Inflammatory macrophage treated with lipopolysaccharide for 4 hours (primary cell): ENCODE results near the gene AQP12A.

Experiments
- DNase-seq: peaks from one replicate; pipeline ENCODE4 v3.0.0-alpha.2; 2020

The AQP12A gene

DNA sequence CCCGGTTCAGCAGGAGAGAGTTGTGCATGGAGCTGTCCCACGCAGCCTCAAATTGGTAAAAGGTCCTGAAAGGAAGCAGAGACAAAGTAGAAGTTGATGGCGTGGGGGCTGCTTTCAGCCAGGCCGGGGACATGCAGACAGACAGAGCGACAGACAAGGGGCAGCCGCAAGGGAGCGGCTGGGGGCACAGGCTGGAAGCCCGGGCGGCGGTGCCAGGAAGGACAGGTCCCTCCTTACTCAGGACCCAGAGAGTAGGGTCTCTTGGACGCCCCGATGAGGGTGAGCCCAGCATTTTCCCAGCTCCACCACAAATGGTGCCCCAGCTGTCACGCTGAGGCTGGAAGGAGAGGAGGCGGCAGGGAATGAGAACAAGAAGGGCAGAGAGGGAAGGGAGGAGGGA lies 35.2 kb downstream of the AQP12A start:
- no peak for DNase-seq

DNA sequence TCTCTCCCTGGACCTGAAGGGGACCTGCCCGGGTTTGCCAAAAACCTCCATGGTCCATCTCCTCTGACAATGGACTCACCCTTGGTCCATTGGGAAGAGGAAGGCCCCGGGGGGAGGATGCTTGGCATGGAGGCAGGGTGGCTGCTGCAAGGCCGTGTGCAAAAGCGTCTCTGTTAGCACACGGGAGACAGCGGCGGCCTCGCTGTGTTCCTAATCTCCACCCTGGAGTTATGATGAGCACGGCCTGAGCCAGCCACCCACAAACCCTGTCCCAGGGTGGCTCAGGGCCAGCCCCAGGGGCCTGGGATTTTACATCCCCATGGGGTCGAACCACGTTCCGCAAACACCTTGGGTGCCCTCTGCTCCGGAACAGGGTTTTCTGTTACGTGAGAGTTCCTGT lies 35.8 kb downstream of the AQP12A start:
- no peak for DNase-seq

DNA sequence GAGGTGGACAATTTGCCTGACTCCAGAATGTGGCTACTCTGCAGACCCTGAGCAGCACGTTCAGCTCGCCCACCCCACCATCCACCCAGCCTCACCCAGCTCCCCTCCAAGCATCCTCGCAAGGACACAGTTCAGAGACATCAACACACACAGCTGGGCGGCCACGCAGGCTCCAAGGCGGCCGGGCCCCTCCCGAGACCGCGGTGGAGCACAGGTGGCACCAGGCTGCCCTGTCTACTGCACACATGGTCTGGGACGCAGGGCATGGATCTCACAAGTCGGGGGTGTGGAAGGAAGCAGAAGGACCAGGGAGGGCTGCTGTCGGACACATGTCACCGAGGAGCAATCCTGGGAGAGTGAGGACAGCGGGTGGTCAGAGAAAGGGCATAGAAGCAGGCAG lies 36.2 kb downstream of the AQP12A start:
- DNase-seq = no peak

DNA sequence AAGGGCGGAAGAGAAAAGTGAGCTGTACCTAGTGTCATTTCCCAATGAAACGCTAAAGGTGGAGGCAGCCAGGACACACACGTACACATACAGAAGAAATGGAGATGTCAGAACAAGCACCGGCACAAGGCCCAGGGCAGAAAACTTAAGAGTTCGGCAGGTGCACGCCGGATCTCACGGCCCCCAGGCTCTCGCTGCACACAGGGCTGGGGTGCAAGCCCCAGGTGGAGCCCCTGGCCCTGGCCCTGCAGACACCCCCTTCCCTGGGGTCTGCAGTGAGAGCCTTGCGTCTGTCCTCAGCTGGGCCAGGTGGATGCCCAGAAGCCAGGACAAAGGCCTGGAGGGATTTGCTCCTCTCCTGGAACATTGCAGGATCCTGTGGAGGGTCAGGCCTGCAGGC lies 36.7 kb downstream of the AQP12A start:
- no peak for DNase-seq

DNA sequence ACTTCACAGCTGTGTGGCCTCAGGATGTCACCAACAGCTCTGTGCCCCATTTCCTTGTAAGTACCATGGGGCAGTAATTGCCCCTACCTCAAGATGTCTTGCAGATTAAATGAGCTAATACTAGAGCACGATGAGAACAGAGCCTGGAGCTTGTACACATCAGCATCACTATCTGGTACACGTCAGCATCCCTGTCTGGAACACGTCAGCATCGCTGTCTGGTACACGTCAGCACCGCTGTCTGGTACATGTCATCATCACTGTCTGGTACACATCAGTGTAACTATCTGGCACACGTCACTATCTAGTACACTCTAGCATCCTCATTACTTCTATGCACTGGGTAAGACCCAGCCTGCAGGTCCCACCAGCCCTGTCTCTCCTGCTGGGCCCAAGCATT lies 37.2 kb downstream of the AQP12A start:
- DNase-seq = no peak

DNA sequence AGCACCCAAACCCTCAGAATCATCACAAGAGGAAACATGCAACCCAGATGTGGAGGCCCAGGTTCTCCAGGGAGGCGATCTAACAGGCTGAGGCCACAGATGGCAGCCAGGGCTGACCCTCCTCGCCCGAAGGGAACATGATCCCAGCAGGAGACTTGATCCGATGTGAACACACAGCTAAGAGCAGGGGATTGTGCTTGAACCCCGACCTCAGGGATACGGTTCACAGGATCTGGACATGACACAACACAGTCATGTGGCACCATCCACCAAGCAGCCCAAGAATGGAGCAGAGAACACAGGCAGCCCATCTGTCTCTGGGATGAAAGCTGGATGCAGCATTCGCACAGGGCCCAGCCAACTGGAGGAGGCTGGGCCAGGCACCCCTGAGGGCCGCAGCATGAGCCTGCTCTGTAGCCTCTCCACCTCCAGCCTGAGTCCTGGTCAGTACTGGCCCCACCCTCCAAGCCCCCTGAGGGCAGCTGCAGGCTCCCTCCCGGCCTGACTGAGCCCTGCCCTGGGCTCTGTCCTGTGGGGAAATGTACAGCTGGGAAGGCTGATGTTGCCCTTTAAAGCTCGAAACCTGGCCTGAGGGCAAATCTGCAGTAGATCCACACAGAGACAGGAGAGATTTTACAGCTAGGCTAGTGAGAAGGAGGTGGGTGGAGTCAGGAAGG lies 39.0 kb downstream of the AQP12A start:
- no peak for DNase-seq

DNA sequence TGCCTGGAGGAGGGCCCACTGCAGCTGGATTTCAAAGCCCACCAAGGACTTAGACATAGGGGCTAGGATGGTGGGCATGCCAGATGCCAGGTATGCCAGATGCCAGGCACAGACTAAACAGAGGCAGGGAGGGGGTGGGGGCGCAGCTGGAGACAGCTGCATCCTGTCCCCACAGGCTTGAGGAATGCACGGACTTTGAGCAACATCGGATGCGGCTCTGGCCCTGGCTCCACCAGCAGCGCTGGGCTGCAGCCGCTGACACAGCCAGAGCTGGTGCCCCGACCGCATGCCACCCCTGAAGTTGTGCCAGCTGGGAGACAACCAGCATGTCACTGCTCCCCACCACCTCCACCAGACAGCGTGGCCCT lies 39.5 kb downstream of the AQP12A start:
- DNase-seq = no peak

DNA sequence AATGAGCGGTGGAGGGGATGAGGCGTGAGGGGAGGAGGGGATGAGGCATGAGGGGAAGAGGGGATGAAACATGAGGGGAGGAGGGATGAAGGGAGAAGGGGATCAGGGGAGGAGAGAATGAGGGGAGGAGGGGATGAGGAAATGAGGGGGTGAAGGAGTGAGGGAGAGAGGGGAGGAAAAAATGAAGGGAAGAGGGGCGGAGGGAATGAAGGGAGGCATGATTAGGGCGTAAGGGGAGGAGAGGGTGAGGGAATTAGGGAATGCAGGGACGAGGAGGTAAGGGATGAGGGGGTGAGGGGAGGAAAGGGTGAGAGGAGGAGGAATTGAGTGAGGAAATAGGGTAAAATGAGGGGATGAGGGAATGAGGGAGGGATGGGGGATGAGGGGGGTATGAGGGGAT lies 40.5 kb downstream of the AQP12A start:
- no peak for DNase-seq

DNA sequence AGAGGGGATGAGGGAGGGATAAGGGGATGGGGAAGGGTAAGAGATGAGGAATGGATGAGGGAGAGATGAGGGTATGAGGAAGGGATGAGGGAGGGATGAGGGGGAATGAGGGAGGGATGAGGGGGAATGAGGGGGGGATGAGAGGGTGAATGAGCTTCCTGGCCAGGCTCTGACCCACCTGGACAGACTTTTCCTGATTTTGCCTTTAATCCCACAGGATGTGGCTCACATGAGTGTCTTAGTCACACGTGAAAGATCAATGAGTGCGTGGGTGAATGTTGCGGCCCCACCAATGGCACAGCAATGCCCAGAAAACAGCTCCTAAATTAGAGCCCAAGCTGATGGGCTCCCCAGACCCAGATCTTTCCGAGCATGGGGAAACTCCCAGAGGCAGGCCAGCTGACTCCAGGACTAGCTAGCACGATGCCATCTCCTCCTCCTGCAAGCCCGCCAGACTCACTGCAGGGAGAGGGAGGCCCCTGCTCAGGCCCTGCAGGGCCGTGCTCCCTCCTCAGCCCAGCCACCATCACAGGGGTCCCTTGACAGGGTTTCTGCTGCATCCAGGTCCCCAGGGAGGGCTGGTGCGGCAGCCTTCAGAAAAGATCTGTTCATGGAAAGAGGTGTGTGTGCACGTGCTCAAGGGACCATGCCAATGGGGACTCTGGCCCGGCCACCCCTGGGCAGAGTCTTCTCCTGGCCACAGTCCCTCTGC lies 41.4 kb downstream of the AQP12A start:
- DNase-seq = no peak

DNA sequence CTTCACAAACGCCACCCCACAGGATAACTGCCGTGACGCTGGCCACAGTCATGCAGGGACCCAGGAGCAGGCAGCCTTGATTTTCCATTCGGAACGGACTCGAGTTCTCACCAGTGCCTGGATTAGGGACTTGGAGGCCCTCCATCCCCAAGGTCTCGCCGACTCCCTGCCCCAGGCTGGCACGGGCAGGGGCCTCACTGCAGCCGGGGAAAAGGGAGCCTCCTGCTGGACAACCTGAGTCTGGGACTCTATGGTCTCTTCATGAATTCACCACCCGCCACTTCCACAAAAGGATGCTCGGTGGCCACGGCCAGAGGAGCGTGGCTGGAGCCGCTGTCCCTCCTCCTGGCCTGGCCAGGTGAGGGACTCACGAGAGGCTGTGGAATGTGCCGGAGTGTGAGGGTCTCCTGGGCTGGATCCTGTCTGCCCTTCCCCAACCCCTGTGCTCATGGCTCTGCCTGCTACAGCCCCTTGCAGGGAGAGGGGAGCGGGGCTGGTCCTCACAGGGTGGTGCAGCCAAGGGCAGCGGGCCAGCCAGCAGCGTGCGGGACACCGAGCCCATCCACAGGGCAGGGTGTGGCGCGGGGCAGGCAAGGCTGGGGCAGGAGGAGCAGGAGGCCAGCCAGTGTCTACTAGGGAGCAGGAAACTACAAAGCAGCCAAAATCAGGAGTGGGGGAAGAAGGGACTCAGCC lies 42.3 kb downstream of the AQP12A start:
- no peak for DNase-seq

DNA sequence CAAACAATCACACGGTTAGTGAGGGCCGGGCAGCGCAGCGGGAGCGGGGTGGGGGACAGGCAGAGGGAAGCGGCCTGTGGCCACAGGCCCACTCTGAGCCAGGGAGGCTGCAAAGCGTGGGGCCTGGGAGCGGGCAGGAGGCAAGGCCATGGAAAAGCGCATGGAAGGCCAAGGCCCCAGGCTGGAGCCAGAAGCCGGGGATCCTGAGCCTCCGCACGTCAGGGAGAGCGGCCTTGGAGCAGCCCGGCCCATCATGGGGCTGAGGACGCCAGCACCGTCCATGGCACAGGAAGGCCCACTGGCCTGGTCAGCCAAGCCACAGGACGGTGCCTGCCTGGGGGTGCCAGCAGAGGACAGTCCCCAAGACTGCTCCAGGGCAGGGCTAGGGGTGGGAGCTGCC lies 43.1 kb downstream of the AQP12A start:
- no peak for DNase-seq

DNA sequence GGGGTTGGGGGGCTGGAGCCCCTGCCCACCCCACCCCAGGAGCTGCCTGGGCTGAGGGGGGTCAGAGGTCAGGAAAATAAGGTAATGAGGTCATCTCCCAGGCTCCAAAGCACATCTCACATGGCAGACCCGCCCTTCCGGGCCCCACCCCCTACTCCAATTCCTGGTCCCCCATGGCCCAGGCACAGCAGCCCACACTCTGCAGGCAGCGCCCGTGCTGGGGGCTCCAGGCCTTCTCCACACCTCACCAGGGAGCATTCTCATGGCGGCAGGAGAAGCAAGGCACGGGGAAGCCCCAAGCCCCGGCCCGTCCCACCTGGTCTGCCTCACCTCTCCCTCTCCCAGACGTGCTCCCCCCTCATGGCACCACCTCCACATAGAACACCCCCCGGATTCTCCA lies 43.8 kb downstream of the AQP12A start:
- no peak for DNase-seq

DNA sequence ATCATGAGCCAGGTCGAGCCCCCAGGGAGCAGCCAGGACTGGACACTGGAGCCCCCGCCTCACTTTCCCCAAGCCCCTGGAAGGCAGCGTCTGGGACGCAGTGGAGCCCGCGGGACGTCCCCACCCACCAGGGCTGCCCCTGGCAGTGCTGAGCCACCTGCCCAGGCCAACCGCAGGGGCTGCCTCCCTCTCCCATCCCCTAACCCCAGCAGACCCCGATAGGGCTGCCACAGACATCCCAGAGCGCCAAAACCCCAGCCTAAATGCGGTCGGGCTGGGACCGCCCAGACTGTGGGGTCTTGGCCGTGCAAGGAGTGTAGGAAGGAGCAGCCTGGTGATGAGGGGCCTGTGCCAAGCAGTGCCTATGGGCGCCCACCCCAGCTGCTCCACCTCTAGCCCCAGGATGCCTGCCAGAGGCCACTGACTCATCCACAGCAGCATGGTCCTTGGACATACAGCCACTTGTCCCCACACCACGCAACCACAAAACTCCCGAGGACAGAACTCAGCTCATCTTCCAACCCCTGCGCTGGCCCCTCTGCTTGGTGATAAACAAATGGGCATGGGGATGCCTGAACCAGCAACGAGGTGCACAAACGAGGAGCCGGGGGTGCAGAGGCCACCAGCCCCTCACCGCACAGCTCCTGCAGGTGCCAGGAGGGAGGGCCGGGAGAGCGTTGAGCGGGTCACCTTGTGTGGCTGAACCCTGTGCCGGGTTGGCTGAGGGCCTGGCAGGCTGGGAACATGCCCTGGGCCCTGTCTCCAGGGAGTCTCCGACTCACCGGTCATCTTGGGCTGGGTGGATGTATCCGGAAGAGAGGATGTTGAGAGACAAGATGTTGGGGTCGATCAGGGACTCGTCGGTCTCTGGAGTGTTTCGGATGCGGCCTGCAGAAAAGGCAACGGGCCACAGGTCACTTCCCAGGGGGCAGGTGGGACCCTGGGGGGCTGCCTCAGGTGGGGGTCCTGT lies 44.9 kb downstream of the AQP12A start:
- DNase-seq = no peak

DNA sequence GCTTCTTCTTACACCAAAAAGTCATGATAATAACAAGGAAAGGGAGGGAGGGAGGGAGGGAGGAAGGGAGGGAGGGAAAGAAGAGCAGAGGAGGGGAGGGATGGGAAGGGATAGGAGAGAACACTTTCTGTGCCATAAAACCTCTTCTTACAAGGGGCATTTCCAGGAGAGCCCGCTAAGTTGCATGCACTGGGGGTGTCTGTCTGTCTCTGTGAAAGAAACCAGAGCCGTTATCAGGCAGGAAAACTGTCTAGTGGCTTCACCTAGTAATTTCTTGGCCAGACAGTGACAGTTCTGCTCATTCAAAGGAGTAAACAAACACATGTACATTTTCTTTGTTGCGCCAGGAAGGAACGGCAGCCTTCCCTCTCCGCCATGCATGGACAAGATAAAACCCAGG lies 45.8 kb downstream of the AQP12A start:
- DNase-seq = no peak

DNA sequence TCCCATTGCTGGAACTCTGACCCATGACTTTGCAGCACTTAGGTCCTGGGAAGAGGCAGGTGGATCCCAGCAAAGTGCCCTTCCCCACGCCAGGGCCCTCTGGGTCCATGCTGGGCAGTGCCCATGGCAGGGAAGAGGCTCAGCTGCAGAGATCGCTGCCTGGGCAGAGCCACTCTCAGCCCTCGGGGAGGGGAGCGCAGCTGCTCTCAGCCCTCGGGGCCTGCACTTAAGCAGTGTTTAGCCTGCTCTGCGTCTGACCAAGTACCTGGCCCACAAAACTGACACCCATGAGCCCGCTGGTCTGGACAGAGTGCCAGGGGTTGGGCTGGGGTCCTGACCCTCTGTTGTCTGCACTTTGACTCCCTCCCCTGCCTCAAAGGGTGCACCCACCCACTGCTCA lies 46.3 kb downstream of the AQP12A start:
- no peak for DNase-seq

DNA sequence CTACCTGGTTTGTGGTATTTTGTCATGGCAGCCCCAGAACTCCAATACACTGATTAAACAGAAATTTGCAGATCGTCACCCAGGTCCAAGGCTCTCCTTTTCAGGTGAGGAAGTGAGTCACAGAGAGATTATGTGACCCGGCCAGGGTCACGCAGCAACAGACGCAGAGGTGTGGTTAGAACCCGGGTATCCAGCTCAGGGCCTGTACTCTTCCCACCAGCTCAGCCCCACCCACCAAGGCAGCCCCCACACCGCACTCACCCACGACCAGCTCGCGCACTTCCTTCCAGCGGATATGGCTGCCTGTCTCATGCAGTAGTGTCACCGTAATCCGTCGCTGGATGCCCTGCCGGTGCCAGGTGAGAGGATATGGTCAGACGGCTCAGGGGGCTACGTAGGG lies 48.1 kb downstream of the AQP12A start:
- no peak for DNase-seq

DNA sequence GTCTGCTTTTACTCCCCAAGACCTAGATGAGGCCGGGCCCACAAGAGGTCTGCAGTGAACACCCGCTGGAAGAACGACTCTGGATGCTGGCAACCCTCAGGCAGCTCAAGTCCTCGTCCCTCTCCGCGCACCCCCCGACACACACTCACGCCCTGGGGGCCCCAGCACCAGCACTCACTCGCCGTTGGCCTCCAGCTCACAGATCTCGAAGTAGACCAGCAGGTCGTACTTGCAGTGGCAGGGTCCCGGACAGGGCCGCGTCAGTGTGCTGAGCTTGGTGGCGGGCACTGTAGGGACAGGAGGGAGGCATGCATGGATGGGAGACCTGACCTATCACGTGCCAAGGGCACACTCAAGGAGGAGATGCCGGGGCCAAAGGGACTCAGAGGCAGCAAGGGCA lies 49.4 kb downstream of the AQP12A start:
- DNase-seq = no peak

DNA sequence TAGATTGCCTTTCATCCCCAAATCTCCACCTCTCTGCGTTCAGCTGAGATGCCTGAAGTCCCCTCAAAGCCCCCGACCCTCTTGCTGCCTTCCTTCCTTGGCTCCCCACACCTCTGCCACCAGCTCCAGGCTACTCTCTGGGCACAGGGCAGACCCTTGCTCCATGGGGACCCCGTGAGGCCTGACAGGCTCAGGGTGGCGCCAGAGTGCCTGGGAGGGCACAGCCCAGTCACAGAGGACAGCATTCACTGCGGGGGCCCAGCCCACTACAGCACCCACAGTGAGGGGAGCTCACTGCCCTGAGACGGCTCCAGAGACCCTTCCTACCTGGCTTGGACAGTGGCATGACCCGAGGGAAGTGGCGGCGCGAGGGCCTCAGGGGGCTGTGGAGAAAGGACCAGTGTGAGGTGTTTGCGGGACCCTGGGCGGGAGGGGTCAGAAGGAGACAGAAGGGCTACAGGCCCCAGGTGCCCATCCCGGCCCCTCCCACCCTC lies 51.0 kb downstream of the AQP12A start:
- no peak for DNase-seq

DNA sequence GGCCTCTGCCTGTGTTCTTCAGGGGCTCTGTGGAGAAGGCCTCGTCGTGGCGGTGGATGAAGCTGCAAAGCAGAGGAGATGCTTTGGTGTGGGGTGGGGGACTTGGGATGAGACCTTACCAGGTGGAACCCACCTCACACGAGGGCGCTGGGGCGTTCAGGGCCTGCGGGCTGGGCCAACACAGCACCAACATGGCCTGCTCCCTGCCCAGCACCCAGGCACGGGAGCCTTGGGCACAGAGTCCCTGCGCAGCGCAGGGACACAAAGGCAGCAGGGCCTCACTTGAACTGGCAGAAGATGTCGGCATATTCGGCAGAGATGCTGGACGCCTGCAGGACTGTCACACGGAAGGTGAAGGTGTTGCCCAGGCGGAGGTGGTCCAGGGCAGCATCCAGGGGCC lies 53.8 kb downstream of the AQP12A start:
- no peak for DNase-seq

DNA sequence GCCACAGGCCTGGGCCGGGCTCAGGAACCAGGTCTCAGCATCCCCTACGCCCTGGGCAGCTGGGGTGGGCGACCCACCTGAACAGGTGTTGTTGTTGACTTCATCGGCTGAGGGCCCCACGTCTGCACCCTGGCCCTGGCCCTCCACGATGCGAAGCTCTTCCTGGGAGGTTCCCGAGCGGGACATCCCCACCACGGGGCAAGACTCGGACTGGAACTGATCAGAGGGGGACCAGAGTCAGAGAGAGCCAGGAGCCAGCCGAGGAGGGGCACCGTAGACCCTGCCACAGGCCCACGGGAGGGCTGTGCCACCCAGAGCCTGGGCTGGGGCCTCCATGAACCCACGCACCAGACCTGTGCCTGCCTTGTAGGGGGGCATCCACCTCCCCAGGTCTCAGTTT lies 54.3 kb downstream of the AQP12A start:
- no peak for DNase-seq

DNA sequence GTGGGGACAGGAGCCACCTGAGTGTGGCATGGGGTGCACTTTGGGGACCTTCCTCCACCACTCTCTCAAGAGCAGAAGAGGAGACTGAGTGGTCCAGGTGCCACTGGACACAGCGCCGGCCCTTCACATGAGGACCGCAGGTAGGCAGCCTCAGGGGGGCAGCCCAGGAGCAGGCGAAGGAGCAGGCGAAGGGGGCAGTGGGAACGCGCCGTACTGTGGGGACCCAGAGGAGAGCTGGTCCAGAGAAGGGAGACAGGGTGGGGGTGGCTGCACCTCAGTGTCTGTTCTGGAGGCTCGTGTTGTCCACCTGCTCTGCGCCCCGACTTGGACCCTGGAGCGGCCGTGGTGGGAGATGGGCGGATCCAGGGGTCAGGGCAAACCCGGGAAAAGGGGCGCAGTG lies 55.0 kb downstream of the AQP12A start:
- no peak for DNase-seq

DNA sequence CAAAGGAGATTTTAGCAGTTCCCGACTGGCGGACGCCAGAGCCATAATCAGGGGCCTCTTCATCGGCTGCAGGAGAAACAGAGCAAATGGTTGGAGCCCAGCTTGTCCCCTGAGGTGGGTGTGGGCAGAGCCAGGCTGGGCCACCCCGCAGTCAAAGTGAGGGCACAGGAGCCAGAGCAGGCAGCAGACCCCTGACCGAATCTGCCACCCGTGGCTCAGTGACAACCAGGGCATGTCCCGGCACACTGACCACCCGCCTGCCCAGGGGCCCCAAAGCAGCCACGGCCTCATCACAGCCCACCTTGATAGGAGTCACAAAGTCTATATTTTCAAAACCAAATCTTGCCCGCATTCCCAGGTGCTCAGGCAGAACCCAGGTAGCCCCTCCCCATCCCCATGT lies 55.6 kb downstream of the AQP12A start:
- DNase-seq = no peak
